ENCODE results near the gene RGS7BP.

RGS7BP gene

GRCh38 chr5:64505769-64506566 is at the start of gene RGS7BP:
RGS7BP (plus strand) TSS chr5:64506015; CDS start chr5:64506625, 610 bp downstream.
- no peak for DNase-seq (ENCODE audit: low read depth)

GRCh38 chr5:64457846-64458245 is 48.0 kb upstream of the RGS7BP start:
- DNase-seq (ENCODE audit: low read depth), result no peak

DNA sequence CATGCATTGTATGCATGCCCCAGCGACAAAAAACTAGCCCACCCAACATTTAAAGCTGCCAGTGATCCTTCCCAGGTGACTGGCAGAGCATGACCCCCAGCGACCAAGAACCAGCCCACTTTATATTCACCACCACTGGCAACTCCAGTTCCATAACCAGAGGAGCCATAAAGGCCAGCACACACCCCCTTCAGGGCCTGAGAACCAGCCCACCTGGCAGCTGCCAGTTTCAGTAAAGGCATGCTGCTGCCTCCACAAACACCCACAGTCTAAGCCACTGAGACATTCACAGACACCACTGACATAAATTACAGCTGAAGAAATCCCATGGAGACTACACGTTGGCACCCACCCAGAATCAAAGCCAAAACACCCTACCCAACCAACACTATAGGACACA is 46.9 kb upstream of the RGS7BP start:
- DNase-seq (ENCODE audit: low read depth), result no peak

GRCh38 chr5:64462391-64462790 is 43.4 kb upstream of the RGS7BP start:
- no peak for DNase-seq (ENCODE audit: low read depth)

GRCh38 chr5:64486163-64486562 is 19.7 kb upstream of the RGS7BP start:
- no peak for DNase-seq (ENCODE audit: low read depth)

DNA sequence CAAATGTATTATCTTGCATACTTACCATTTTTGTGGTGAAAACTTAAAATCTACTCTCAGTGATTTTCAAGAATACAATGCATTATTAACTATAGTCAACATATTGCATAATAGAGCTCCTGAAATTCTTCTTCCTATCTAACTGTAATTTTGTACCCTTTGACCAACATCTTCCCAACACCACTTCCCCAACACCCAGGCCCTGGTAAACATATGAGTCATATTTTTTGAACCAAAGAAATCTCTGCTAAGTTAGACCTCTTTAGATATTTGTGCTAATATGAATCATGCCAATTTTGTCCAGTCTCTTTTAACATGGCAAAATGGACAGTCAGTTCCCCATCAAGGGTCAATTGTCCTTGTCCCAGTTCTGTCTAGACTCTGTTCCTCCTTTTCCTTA is 18.5 kb upstream of the RGS7BP start:
- no peak for DNase-seq (ENCODE audit: low read depth)

DNA sequence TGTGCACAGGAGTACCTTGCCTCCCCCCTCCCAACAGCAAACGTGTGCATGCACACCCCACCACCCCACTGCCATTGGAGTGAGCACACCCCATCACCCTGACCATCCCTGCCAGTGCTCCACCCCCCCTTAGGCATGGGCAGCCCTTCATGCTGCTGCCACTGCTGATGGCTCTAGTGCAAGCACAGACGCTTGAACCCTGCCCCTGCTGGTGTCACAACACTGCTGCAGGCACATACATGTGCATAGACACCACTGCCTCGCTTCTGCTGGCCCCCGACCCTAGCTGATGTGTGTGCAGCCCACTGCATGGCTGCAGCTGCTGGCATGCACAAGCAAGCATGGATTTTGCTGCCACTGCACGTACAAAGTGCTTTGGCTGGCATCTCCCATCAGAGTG is 16.0 kb upstream of the RGS7BP start:
- DNase-seq (ENCODE audit: low read depth), result no peak

DNA sequence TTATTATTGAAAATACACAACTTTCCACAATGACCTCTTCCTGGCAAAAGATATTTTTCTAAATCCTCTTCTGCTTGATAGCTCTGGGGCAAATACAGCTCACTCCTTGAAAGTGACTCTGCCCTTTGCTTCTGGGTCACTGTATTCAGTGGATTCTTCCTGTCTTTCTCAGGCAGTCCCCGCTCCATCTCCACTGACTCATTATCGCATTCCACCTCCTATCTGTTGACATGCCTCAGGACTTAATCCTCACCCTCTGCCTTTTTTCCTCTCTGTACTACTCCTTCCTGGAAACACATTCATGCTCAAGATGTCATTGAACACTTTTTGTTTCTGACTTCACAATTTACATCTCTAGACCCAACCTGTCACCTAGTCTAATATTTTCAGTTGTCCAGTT is 8.4 kb upstream of the RGS7BP start:
- DNase-seq (ENCODE audit: low read depth), result no peak

DNA sequence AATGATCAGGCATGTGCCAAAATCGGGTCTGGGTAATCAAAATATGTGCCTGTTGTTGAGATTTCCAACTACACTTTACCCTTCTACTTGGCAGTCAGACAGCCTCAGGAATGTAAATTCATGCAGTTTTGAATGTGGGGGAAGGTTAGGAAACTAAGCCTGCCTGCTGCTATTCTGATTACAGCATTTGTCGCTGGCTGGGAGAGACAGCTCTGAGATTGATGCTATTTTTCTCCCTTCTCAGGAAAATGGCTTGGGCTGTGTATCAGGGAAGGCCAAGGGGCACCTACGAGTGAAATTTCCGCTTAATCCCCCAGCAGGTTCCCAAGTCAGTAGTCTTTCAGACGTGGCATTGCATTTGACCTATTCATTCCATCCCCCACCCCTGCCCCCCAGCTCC is 3.6 kb upstream of the RGS7BP start:
- DNase-seq (ENCODE audit: low read depth), result no peak

GRCh38 chr5:64506567-64507263 is 900 bp downstream of the RGS7BP start:
- no peak for DNase-seq (ENCODE audit: low read depth)

DNA sequence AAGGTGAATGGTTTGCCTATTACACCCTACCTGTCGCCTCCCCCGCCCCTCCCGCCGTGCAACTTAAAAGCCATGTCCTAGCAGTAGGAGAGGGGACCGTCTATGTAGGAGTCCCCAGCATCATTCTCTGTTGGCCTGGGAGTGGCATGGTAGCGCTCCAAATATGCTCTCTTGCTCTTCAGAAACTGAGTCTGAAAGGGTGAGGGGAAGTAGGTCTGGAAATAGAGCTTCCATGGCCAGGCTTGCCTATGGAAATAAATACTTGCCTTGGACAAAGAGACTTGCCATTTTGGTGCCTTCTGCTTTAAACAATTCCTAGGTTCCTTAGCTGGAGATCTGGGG is 1.4 kb downstream of the RGS7BP start:
- no peak for DNase-seq (ENCODE audit: low read depth)

GRCh38 chr5:64509828-64510227 is 4.0 kb downstream of the RGS7BP start:
- DNase-seq (ENCODE audit: low read depth), result no peak

DNA sequence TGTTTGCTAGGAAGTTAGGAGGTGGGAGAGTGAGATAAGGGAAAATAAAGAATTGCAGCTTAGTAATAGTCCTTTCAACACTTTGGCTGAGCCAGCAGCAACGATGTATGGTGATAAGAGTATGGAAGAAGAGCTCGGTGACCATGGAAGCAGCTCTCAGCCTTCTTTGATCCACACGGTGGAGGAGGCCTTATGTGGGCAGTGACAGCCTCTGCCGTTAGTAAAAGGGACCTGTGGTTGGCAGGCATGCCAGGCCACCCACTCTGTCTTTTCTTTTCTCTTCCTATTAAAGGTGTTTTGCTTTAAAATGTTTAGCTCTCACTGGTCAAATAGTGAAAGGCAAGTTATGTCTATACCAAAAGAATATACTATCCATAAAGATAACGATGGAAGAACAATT is 7.7 kb downstream of the RGS7BP start:
- no peak for DNase-seq (ENCODE audit: low read depth)

- DNase-seq (ENCODE audit: low read depth), result no peak
These were observed 8.8 kb downstream of the RGS7BP start for GRCh38 chr5:64514612-64515011.

DNA sequence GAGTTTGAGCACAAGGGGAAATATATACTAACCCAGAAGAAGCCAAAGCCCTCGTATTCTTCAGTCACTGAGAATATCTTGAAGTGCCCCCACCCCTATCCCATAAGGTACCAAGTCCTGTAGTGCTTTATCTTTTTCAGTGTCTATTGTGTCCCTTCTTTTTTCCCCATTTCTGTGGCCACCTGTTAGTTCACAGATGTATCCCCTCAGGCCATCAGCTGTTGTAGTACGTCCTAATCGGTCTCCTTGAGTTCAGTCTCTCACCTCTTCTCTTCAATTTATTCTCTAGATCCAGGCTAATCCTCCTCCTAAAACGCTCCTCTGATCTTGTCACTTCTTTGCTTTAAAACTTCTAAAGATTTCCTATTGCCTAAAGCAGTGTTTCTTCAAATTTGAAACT is 10.4 kb downstream of the RGS7BP start:
- no peak for DNase-seq (ENCODE audit: low read depth)

GRCh38 chr5:64518793-64519192 is 13.0 kb downstream of the RGS7BP start:
- no peak for DNase-seq (ENCODE audit: low read depth)

DNA sequence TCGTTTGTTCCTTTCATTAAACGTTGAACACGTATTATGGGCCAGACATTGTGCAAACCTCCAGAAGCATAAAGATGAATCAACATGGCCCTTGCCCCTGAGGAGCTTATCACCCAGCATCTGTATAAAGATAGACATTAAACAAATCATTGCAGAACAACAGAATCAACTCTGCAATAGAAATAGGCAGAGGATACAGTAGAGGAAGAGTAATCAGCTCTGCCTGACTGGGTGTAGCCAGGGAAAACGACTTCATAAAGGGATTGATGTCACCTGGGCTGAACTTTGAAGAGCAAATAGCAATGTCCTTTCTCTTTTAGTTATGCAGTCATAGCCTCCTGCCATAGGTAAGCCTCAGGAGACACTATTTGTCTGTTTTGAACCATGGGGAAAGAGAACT is 13.4 kb downstream of the RGS7BP start:
- no peak for DNase-seq (ENCODE audit: low read depth)

GRCh38 chr5:64526734-64527439 is 21.1 kb downstream of the RGS7BP start:
- no peak for DNase-seq (ENCODE audit: low read depth)

DNA sequence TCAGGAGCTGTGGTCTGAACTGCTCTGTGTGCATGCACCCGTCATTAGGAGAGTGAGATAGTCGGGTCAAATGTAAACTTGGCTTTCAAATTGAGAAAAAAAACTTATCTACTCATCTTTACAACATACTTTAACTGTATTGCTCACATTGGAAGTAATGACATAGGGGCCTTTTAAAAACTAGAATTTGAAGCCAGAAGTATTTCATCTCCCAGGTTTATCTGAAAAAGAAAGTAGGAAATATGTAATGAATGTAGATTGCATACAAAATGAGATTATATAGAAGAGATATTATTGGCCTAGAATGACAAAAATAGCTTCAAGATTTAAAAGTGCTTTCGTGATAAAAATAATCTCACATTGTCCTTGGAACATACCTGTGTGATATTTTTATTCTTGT is 24.3 kb downstream of the RGS7BP start:
- no peak for DNase-seq (ENCODE audit: low read depth)

DNA sequence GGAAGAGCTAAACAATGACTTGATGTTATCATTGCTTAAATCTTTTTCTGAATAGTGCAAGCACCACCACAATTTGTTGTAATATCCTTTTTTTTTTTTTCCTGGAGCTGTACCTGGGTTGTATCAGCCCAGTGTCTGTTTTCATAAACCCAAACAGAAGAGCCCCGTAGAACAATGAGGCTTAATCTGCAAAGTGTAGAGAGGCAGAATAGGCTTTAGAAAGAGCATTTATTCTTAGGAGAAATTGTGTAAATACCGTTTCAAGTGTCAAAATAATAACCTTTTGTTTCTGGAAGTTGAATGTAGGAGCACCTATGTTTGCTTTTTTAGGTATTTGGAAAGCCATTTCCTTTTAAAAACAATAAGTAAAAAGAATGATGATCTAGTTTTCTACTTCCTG is 26.4 kb downstream of the RGS7BP start:
- no peak for DNase-seq (ENCODE audit: low read depth)

DNA sequence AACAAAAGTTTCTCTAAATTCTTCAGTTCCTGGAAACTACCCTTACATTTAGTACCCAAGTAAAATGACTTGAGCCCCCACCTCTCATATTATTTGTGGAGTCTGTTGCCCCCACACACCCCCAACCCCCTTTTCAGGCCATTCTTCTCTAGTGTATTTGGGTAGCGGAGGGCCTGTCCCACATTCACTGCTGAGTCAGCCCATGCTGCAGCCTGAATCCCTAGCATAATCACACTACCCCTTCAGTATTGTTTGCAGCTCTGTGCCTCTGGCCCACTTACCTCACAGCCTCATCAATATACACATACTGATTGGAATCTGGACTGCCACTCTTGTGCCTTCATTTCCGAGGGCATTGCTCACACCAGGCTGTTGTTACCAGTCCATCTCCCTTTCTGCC is 26.8 kb downstream of the RGS7BP start:
- DNase-seq (ENCODE audit: low read depth), result no peak

DNA sequence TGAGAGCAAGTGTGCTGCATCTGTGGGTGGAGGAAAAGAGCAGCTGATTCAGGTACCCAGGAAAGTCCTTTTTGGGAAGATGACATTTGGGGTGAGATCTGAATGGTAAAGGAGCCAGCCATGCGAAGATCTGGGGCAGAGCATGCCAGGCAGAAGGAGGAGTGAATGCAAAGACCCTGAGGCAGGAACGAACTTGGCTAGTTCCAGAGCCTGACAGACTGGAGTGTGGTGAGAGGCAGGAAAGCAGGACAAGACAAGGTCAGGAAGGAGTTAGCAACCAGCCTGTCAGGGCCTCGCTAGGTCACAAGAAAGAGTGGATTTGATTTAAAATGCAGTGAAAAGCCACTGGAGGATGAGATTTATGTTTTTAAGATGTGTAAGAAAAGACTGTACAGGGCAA is 28.2 kb downstream of the RGS7BP start:
- no peak for DNase-seq (ENCODE audit: low read depth)

- no peak for DNase-seq (ENCODE audit: low read depth)
These were observed 52.1 kb downstream of the RGS7BP start for GRCh38 chr5:64557911-64558310.
